WTC11 (cell line): ENCODE results near the gene HOXA7. TPM values are rescaled to one million over a fixed set of nuclear protein-coding genes. Genes with fewer than 3 reads are reported as not detected.

Experiments used
- ATAC-seq: fragments of 200-7000 bp; cut with Tn5 transposase; 2 replicates; pipeline ENCODE4 v1.10.0; 2021; ENCODE audit warnings: mild to moderate bottlenecking, moderate library complexity
- CTCF ChIA-PET: fragments of 300-600 bp; sonication (Branson Sonifier 250); formaldehyde crosslinking; loops from one replicate; lab custom pipeline; 2021; ENCODE audit warnings: antibody characterized with exemption; lab: Charles Lee
- POLR2A ChIA-PET: fragments of 350-600 bp; sonication (Branson Sonifier 250); formaldehyde crosslinking; loops from one replicate; lab custom pipeline; 2021; ENCODE audit warnings: antibody characterized with exemption; lab: Charles Lee
- DNase-seq: peaks from one replicate; pipeline ENCODE4 v3.0.0; 2021; ENCODE audit warnings: low spot score
- H3K27ac Mint-ChIP-seq: 2 replicates; pipeline ENCODE4 v1.8.0; 2021; ENCODE audit warnings: mixed read lengths
- H3K27me3 Mint-ChIP-seq: 2 replicates; pipeline ENCODE4 v1.8.0; 2021; ENCODE audit warnings: low read depth, mild to moderate bottlenecking, moderate library complexity, mixed read lengths
- H3K36me3 Mint-ChIP-seq: 2 replicates; pipeline ENCODE4 v1.8.0; 2021; ENCODE audit warnings: mixed read lengths
- H3K4me1 Mint-ChIP-seq: 2 replicates; pipeline ENCODE4 v1.8.0; 2022; ENCODE audit warnings: mixed read lengths
- H3K4me3 Mint-ChIP-seq: 2 replicates; pipeline ENCODE4 v1.8.0; 2021; ENCODE audit warnings: mild to moderate bottlenecking, moderate library complexity, mixed read lengths
- H3K9me3 Mint-ChIP-seq: 2 replicates; pipeline ENCODE4 v1.8.0; 2021; ENCODE audit warnings: mixed read lengths
- ATF3 ChIP-seq: sonication (generic); formaldehyde crosslinking; conservative IDR thresholded peaks from 2 replicates; pipeline ENCODE4 v1.8.1; 2022; ENCODE audit warnings: mild to moderate bottlenecking, missing genetic modification reagents
- ATF6 ChIP-seq: sonication (generic); formaldehyde crosslinking; IDR thresholded peaks from 2 replicates; pipeline ENCODE4 v1.8.1; 2023; ENCODE audit warnings: mild to moderate bottlenecking, missing genetic modification reagents
- CREM ChIP-seq: sonication (generic); formaldehyde crosslinking; IDR thresholded peaks from 2 replicates; pipeline ENCODE4 v1.8.1; 2022; ENCODE audit warnings: mild to moderate bottlenecking, missing genetic modification reagents, moderate library complexity
- E2F1 ChIP-seq: sonication (generic); formaldehyde crosslinking; IDR thresholded peaks from 2 replicates; pipeline ENCODE4 v1.8.0; 2022; ENCODE audit warnings: mild to moderate bottlenecking, missing genetic modification reagents
- ETV6 ChIP-seq: sonication (generic); formaldehyde crosslinking; IDR thresholded peaks from 2 replicates; pipeline ENCODE4 v1.8.1; 2022; ENCODE audit warnings: mild to moderate bottlenecking, missing genetic modification reagents
- JUN ChIP-seq: sonication (generic); formaldehyde crosslinking; IDR thresholded peaks from 2 replicates; pipeline ENCODE4 v1.8.0; 2023; ENCODE audit warnings: mild to moderate bottlenecking, missing genetic modification reagents
- NFE2L1 ChIP-seq: sonication (generic); formaldehyde crosslinking; IDR thresholded peaks from 2 replicates; pipeline ENCODE4 v1.8.1; 2023; ENCODE audit warnings: missing genetic modification reagents
- PRRX2 ChIP-seq: fragments of 250-450 bp; sonication (Bioruptor Pico); IDR thresholded peaks from 2 replicates; pipeline ENCODE4 v1.8.0; 2021; ENCODE audit warnings: mild to moderate bottlenecking
- SMAD4 ChIP-seq: sonication (generic); formaldehyde crosslinking; IDR thresholded peaks from 2 replicates; pipeline ENCODE4 v1.8.0; 2022; ENCODE audit warnings: mild to moderate bottlenecking, missing genetic modification reagents
- SP1 ChIP-seq: sonication (generic); formaldehyde crosslinking; conservative IDR thresholded peaks from 2 replicates; pipeline ENCODE4 v1.8.1; 2022; ENCODE audit warnings: missing genetic modification reagents
- ZBTB43 ChIP-seq: sonication (generic); formaldehyde crosslinking; IDR thresholded peaks from 2 replicates; pipeline ENCODE4 v1.8.1; 2023; ENCODE audit warnings: mild to moderate bottlenecking, missing genetic modification reagents
- ZMAT4 ChIP-seq: fragments of 250-450 bp; sonication (Bioruptor Pico); IDR thresholded peaks from 2 replicates; pipeline ENCODE4 v1.9.0; 2021; ENCODE audit warnings: mild to moderate bottlenecking
- ZNF232 ChIP-seq: sonication (generic); formaldehyde crosslinking; IDR thresholded peaks from 2 replicates; pipeline ENCODE4 v1.8.0; 2022; ENCODE audit warnings: mild to moderate bottlenecking, missing genetic modification reagents
- ZNF512 ChIP-seq: sonication (generic); formaldehyde crosslinking; IDR thresholded peaks from 2 replicates; pipeline ENCODE4 v1.8.1; 2022; ENCODE audit warnings: missing genetic modification reagents, borderline replicate concordance
- ZNF532 ChIP-seq: fragments of 250-450 bp; sonication (Bioruptor Pico); IDR thresholded peaks from 2 replicates; pipeline ENCODE4 v1.9.0; 2021; ENCODE audit warnings: mild to moderate bottlenecking, borderline replicate concordance
- total RNA-seq: library from RNA; stranded (reverse); gene quantifications from 3 replicates; pipeline ENCODE4 v1.2.3, GENCODE V29; 2021

The HOXA7 gene
- total RNA-seq, 1 experiment from 2014 or later: not detected

- ATAC-seq (no peak), DNase-seq (no peak)
- Mint-ChIP-seq H3K27me3 (peaks cover 100% of the 10 kb centered on the region), H3K27ac (no peak overlapping the region), H3K9me3 (no peaks in the 10 kb centered on the region), H3K36me3 (no peaks in the 10 kb centered on the region; the same call in 1 of the 2 replicates), H3K4me3 (no peak overlapping the region), H3K4me1 (peaks cover 19% of the 10 kb centered on the region)
- ChIA-PET CTCF (no interaction called here), POLR2A (no interaction called here)
- TF ChIP-seq ETV6 (CRISPR knock-in tag): no peak
- TF ChIP-seq ZNF532 (CRISPR knock-in tag): no peak
- TF ChIP-seq ATF6 (CRISPR knock-in tag): no peak
- no peak for TF ChIP-seq E2F1 (CRISPR knock-in tag)
- TF ChIP-seq SP1 (CRISPR knock-in tag): no peak
- no peak for TF ChIP-seq CREM (CRISPR knock-in tag)
- TF ChIP-seq PRRX2 (CRISPR knock-in tag): no peak
- no peak for TF ChIP-seq JUN (CRISPR knock-in tag)
- TF ChIP-seq ZNF232 (CRISPR knock-in tag): no peak
- TF ChIP-seq NFE2L1 (CRISPR knock-in tag): no peak
- no peak for TF ChIP-seq ZMAT4 (CRISPR knock-in tag)
- TF ChIP-seq ZBTB43 (CRISPR knock-in tag): no peak
- no peak for TF ChIP-seq ZNF512 (CRISPR knock-in tag)
- no peak for TF ChIP-seq ATF3 (CRISPR knock-in tag)
- TF ChIP-seq SMAD4: no peak
Measured at GRCh38 chr7:27138472-27138871, 18.0 kb downstream of the HOXA7 start.
